ENCODE results near the gene RPH3AL. TPM values are rescaled to one million over a fixed set of nuclear protein-coding genes. Genes with fewer than 3 reads are reported as not detected.
A peak's percentile ranks its signal among the peaks of the same experiment; 100 is the strongest.

The RPH3AL gene
- polyA plus RNA-seq, 1 donor from 2014 or later = 0.87 TPM

DNA sequence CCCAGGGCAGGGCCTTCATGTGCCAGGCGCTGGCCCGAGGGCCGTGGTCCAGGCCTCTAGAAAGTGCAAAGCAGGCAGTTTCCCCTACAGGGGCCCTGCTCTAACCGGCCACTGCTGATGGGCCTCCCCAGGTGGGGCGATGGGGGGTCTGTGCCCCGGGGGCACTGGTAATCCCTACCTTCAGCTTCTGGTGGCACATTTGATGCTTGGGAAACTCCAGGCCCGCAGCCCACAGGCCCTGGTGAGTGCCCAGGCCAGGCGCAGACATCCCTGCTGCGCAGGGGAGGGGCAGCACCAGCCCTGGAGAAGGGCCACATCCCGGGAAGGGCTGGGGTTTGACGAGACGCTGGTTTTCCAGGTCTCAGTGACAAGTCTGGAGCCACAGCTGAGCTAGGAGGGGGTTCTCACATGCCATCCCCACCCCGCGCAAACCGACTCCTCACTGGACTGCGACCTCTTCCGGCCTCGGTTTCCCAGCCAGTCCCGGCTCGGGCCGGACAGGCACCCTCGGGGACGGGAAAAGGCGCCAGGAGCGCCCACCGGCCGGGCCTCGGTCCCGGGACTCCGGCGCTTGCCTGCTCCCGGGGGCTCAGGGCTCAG lies 172.7 kb downstream of the RPH3AL start:
- H3K27me3 ChIP-seq (ENCODE audit: insufficient read depth, low read depth, low read length) = peaks cover 36% of the 10 kb centered on the region
- H3K79me2 ChIP-seq (replicated peaks; ENCODE audit: insufficient read depth, low read length) = no peaks in the 10 kb centered on the region
- no peak overlapping the region for H3K27ac ChIP-seq (ENCODE audit: low read length)
- H3F3A ChIP-seq (ENCODE audit: insufficient read depth, low read length, poor library complexity, severe bottlenecking) = no peaks in the 10 kb centered on the region
- H3K9me2 ChIP-seq (ENCODE audit: insufficient read depth, low read length) = no peaks in the 10 kb centered on the region
- H3K4me2 ChIP-seq (ENCODE audit: low read length) = no peak overlapping the region
- H3K4me3 ChIP-seq (ENCODE audit: low read length) = peak overlapping the region; percentile 65
- H3K36me3 ChIP-seq (ENCODE audit: insufficient read depth, low read length) = no peaks in the 10 kb centered on the region
- H2AFZ ChIP-seq (ENCODE audit: low read depth, low read length) = no peak overlapping the region
- no peaks in the 10 kb centered on the region for H4K20me1 ChIP-seq (ENCODE audit: insufficient read depth)
- TF ChIP-seq RAD21 (conservative IDR thresholded peaks at IDR 0.05) (no peak), POLR2AphosphoS5 (IDR thresholded peaks at IDR 0.05) (no peak), EZH2 (IDR thresholded peaks at IDR 0.05; ENCODE audit: borderline replicate concordance, insufficient read depth, low read length, poor library complexity, severe bottlenecking) (no peak), EP300 (conservative IDR thresholded peaks at IDR 0.05; ENCODE audit: poor library complexity, severe bottlenecking) (no peak), CTCF (IDR thresholded peaks at IDR 0.05; ENCODE audit: poor library complexity, severe bottlenecking) (no peak), SMC3 (conservative IDR thresholded peaks at IDR 0.05; ENCODE audit: poor library complexity) (no peak), TAF1 (IDR thresholded peaks at IDR 0.05; ENCODE audit: low read depth) (no peak), REST (IDR thresholded peaks at IDR 0.05; ENCODE audit: borderline replicate concordance) (no peak)
- H3K9ac ChIP-seq (ENCODE audit: low read length) = peak overlapping the region; percentile 54
- no peaks in the 10 kb centered on the region for H3K9me3 ChIP-seq (ENCODE audit: low read length)

- TF ChIP-seq SMC3 (conservative IDR thresholded peaks at IDR 0.05; ENCODE audit: poor library complexity) (no peak), EZH2 (IDR thresholded peaks at IDR 0.05; ENCODE audit: borderline replicate concordance, insufficient read depth, low read length, poor library complexity, severe bottlenecking) (no peak), REST (IDR thresholded peaks at IDR 0.05; ENCODE audit: borderline replicate concordance) (no peak), POLR2AphosphoS5 (IDR thresholded peaks at IDR 0.05) (no peak), TAF1 (IDR thresholded peaks at IDR 0.05; ENCODE audit: low read depth) (no peak), RAD21 (conservative IDR thresholded peaks at IDR 0.05) (no peak)
- Histone ChIP-seq H3K27me3 (ENCODE audit: insufficient read depth, low read depth, low read length) (peaks cover 36% of the 10 kb centered on the region), H4K20me1 (ENCODE audit: insufficient read depth) (no peaks in the 10 kb centered on the region), H3K9me3 (ENCODE audit: low read length) (no peaks in the 10 kb centered on the region), H3K9ac (ENCODE audit: low read length) (no peak overlapping the region), H3F3A (ENCODE audit: insufficient read depth, low read length, poor library complexity, severe bottlenecking) (no peaks in the 10 kb centered on the region), H3K36me3 (ENCODE audit: insufficient read depth, low read length) (no peaks in the 10 kb centered on the region), H3K9me2 (ENCODE audit: insufficient read depth, low read length) (no peaks in the 10 kb centered on the region), H3K4me3 (ENCODE audit: low read length) (peak overlapping the region; percentile 65), H3K79me2 (replicated peaks; ENCODE audit: insufficient read depth, low read length) (no peaks in the 10 kb centered on the region), H2AFZ (ENCODE audit: low read depth, low read length) (no peak overlapping the region), H3K27ac (ENCODE audit: low read length) (no peak overlapping the region), H3K4me2 (ENCODE audit: low read length) (no peak overlapping the region)
These were observed 173.6 kb downstream of the RPH3AL start for GRCh38 chr17:179066-179432.

Measured in neural cell (in vitro differentiated cells).